Tongue (tissue), 2 donors: ENCODE data around the gene ARRB2. TPM values are rescaled to one million over a fixed set of nuclear protein-coding genes. Genes with fewer than 3 reads are reported as not detected.

ENCODE experiments used
- DNase-seq: peaks from one replicate; pipeline ENCODE4 v3.0.0-alpha.2; 2015
- total RNA-seq: library from RNA; depleted of rRNA; stranded (reverse); fragments of >200 nt; gene quantifications from one replicate; pipeline ENCODE4 v1.2.3, GENCODE V29; 2014

The ARRB2 gene
- total RNA-seq, 1 donor from 2014 or later: 14.6 TPM

GRCh38 chr17:4733073-4733531, 22.7 kb downstream of the ARRB2 start:
- DNase-seq: no peak

GRCh38 chr17:4734857-4735475, 24.5 kb downstream of the ARRB2 start:
- no peak for DNase-seq

GRCh38 chr17:4735876-4736651, 25.6 kb downstream of the ARRB2 start:
- peak; percentile 9 for DNase-seq

- peak; percentile 17 for DNase-seq
Measured at GRCh38 chr17:4738136-4739121, 28.0 kb downstream of the ARRB2 start.

- DNase-seq: peak; percentile 35
Measured at GRCh38 chr17:4739122-4740024, 28.9 kb downstream of the ARRB2 start, which contains the start of the genes CXCL16 and ZMYND15. TSS of gene CXCL16 (minus strand) at chr17:4739928. CDS start at chr17:4739339, 589 bp downstream. TSS of gene ZMYND15 (plus strand) at chr17:4739833. CDS start at chr17:4740549, 716 bp downstream.

GRCh38 chr17:4740025-4740351, 29.6 kb downstream of the ARRB2 start:
- no peak for DNase-seq

- no peak for DNase-seq
Measured at GRCh38 chr17:4740584-4740983, 30.2 kb downstream of the ARRB2 start.

GRCh38 chr17:4741544-4741943, 31.1 kb downstream of the ARRB2 start:
- no peak for DNase-seq

- DNase-seq: no peak
Measured at GRCh38 chr17:4742133-4742532, 31.7 kb downstream of the ARRB2 start.

- no peak for DNase-seq
Measured at GRCh38 chr17:4742629-4743028, 32.2 kb downstream of the ARRB2 start.

- DNase-seq: no peak
Measured at GRCh38 chr17:4743216-4743615, 32.8 kb downstream of the ARRB2 start.

GRCh38 chr17:4743898-4744297, 33.5 kb downstream of the ARRB2 start:
- no peak for DNase-seq

- no peak for DNase-seq
Measured at GRCh38 chr17:4744999-4745969, 34.9 kb downstream of the ARRB2 start.

GRCh38 chr17:4747847-4748246, 37.4 kb downstream of the ARRB2 start:
- DNase-seq: no peak

GRCh38 chr17:4748686-4749085, 38.3 kb downstream of the ARRB2 start:
- DNase-seq: no peak

- DNase-seq: no peak
Measured at GRCh38 chr17:4750606-4751005, 40.2 kb downstream of the ARRB2 start.

- DNase-seq: no peak
Measured at GRCh38 chr17:4751932-4752331, 41.5 kb downstream of the ARRB2 start.

- no peak for DNase-seq
Measured at GRCh38 chr17:4753392-4753791, 43.0 kb downstream of the ARRB2 start.

- DNase-seq: no peak
Measured at GRCh38 chr17:4759776-4760236, 49.4 kb downstream of the ARRB2 start.

- no peak for DNase-seq
Measured at GRCh38 chr17:4764595-4764994, 54.2 kb downstream of the ARRB2 start.
